Stimulated activated naive CD8-positive, alpha-beta T cell treated with anti-CD3 and anti-CD28 coated beads, Interleukin-15, Interleukin-2, amounts not matched to agents 100 ng/mL and 50 ng/mL, for 24 hours (primary cell): ENCODE measurements around the gene CKMT2.

Experiments used
- H3K27ac Mint-ChIP-seq: one replicate; pipeline ENCODE4 v1.8.0; 2021; ENCODE audit warnings: mild to moderate bottlenecking, mixed read lengths
- H3K27me3 Mint-ChIP-seq: one replicate; pipeline ENCODE4 v1.8.0; 2021; ENCODE audit warnings: mixed read lengths
- H3K36me3 Mint-ChIP-seq: one replicate; pipeline ENCODE4 v1.8.0; 2021; ENCODE audit warnings: low read depth, mixed read lengths
- H3K4me1 Mint-ChIP-seq: one replicate; pipeline ENCODE4 v1.8.0; 2021; ENCODE audit warnings: low read depth, mixed read lengths
- H3K4me3 Mint-ChIP-seq: one replicate; pipeline ENCODE4 v1.8.0; 2021; ENCODE audit warnings: mild to moderate bottlenecking, mixed read lengths
- H3K9me3 Mint-ChIP-seq: one replicate; pipeline ENCODE4 v1.8.0; 2021; ENCODE audit warnings: mixed read lengths

Gene CKMT2

DNA sequence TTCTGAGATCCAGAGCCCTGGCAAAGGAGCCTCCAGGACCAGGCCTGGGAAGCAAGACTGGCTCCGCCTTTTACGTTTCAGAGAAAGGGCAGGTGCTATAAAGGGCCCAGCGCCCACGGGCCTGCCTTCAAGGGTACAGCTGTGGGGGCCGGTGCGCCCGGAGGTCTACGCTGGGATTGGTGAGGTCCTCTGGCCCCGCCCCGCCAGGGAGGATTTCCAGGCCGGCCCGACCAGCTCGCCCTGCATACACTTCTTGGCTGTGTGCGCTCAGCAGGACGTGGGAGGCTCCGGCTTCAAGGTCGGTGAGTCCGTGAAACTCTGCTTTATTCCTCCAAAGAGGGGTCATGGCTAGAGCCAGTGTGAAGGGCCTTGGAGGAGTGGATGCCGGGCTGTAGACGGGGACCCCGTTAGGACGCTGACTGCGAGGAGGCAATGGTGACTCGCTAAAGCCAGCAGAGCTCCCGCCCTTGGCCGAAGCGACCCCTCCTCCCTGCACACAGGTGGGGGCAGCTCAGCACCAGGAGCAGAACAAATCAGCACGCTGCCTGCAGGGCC lies at the start of gene CKMT2:
CKMT2 (plus strand) TSS at position 243 of the 555 bp plus-strand sequence. CDS start 17,811 bp downstream, outside the sequence.
- Mint-ChIP-seq H3K27ac (no peak within 1 kb of the TSS), H3K4me1 (peaks cover 8% of the 10 kb centered on the region), H3K9me3 (no peaks in the 10 kb centered on the region), H3K27me3 (peaks cover 4% of the 10 kb centered on the region), H3K36me3 (peaks cover 4% of the 10 kb centered on the region), H3K4me3 (no peak within 1 kb of the TSS)

- no peaks in the 10 kb centered on the region for H3K9me3 Mint-ChIP-seq
- H3K4me1 Mint-ChIP-seq: peaks cover 11% of the 10 kb centered on the region
- H3K27me3 Mint-ChIP-seq: no peaks in the 10 kb centered on the region
- H3K36me3 Mint-ChIP-seq: no peaks in the 10 kb centered on the region
- H3K4me3 Mint-ChIP-seq: no peak overlapping the region
- H3K27ac Mint-ChIP-seq: peak overlapping the region; percentile 27
Measured at GRCh38 chr5:81183811-81184748, 49.0 kb upstream of the CKMT2 start.

- H3K4me1 Mint-ChIP-seq: peaks cover 11% of the 10 kb centered on the region
- no peaks in the 10 kb centered on the region for H3K36me3 Mint-ChIP-seq
- no peak overlapping the region for H3K27ac Mint-ChIP-seq
- no peaks in the 10 kb centered on the region for H3K27me3 Mint-ChIP-seq
- H3K4me3 Mint-ChIP-seq: no peak overlapping the region
- H3K9me3 Mint-ChIP-seq: no peaks in the 10 kb centered on the region
Measured at GRCh38 chr5:81184749-81185110, 48.4 kb upstream of the CKMT2 start.

GRCh38 chr5:81187885-81188284 lies 45.2 kb upstream of the CKMT2 start:
- Mint-ChIP-seq H3K27me3 (no peaks in the 10 kb centered on the region), H3K4me3 (no peak overlapping the region)

DNA sequence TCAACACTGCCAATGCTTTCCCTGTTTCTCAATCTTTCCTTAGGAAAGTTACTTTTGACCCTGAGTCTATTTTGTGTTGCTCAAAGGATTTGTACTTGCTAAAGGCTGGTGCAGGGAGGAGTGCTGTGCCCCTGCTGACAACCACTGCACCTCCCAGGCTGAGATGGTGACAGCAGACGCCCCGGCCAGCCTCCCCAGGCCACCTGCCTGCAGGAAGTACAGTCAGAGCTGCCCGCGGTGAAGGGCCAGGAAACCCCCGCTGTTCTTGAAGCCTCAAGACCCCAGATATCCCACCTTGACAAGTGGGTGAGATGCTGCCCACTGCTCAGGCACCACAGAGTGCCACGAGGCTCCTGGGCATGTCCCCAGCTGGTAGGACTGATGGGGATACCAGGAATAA lies 44.2 kb upstream of the CKMT2 start:
- H3K27ac Mint-ChIP-seq: no peak overlapping the region
- no peaks in the 10 kb centered on the region for H3K9me3 Mint-ChIP-seq
- no peak overlapping the region for H3K4me3 Mint-ChIP-seq
- H3K4me1 Mint-ChIP-seq: no peaks in the 10 kb centered on the region
- H3K36me3 Mint-ChIP-seq: no peaks in the 10 kb centered on the region
- no peaks in the 10 kb centered on the region for H3K27me3 Mint-ChIP-seq

More at GRCh38 chr5:81187885-81188284, 45.2 kb upstream of the CKMT2 start:
- Mint-ChIP-seq H3K27ac (peak overlapping the region; percentile 56), H3K4me1 (peaks cover 4% of the 10 kb centered on the region), H3K36me3 (no peaks in the 10 kb centered on the region), H3K9me3 (no peaks in the 10 kb centered on the region)

- H3K4me3 Mint-ChIP-seq: no peak overlapping the region
- H3K9me3 Mint-ChIP-seq: no peaks in the 10 kb centered on the region
- no peaks in the 10 kb centered on the region for H3K27me3 Mint-ChIP-seq
- H3K27ac Mint-ChIP-seq: peak overlapping the region; percentile 61
- H3K36me3 Mint-ChIP-seq: no peaks in the 10 kb centered on the region
- H3K4me1 Mint-ChIP-seq: peaks cover 5% of the 10 kb centered on the region
Measured at GRCh38 chr5:81189875-81190498, 43.1 kb upstream of the CKMT2 start.

DNA sequence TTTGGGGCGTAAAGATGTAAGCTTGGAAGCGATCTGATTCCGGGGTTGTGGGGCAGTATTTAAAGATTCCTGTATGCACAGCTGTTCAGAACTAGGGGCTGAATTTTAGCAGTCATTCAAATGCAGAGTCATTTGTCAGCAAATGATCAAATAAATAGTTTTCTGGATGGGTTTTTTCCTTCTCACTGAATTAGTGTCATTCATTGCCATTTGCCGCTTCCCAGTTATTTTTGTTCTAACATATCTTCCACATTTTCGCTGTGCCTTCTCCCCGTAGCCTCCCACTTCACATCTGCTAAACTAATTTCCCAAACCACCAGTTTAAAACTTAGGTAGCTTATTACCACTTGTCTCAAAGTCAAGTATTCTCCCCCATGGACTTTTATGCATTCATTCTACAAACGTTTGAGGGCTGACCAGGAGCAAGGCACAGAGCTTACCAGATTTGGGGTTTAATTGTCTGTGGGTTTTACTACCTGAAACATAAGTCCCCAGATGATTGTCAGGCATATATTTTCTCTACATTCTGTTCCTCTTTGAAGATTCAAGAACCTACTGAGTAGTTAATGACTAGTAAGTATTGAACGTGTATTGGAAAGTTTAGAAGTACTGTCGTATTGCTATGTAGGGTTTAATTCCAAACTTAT lies 41.3 kb upstream of the CKMT2 start:
- Mint-ChIP-seq H3K4me3 (no peak overlapping the region), H3K36me3 (no peaks in the 10 kb centered on the region), H3K4me1 (peaks cover 9% of the 10 kb centered on the region), H3K27me3 (no peaks in the 10 kb centered on the region), H3K9me3 (no peaks in the 10 kb centered on the region), H3K27ac (no peak overlapping the region)

GRCh38 chr5:81192373-81192750 lies 40.8 kb upstream of the CKMT2 start:
- Mint-ChIP-seq H3K4me1 (peaks cover 9% of the 10 kb centered on the region), H3K9me3 (no peaks in the 10 kb centered on the region), H3K27me3 (no peaks in the 10 kb centered on the region), H3K4me3 (no peak overlapping the region), H3K36me3 (no peaks in the 10 kb centered on the region), H3K27ac (no peak overlapping the region)

DNA sequence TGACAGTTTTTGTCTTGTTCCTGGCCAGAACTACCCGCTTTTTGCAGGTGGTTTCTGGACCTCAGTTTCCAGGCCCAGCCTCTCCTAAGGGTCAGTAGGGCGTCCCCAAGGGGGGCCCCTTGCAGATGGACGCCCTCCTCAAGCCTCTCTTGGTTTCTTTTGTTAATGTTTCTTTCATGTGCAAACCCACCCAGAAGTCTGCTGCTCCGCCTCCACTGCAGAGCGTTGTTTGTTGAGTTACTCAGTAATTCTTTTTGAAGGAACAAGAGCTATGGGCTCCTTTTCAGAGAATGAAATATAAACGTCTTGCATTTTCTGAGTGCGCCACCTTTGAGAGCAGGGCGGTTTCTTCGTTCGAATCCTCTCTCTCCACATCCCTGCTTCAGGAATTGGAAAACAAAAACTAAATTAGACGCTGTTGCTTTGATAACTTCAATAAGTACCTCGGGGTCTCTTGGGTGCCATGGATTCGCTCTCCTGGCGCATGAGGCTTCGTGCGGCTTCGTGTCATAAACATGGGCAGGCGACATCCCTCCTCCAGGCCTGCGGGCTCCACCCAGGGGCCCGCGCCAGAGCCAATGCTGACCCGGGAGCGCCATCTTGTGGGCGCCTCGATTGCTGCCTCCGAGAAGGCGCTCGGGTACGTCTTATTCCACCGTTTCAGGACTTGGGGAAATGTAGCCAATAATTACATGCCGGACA lies 38.3 kb upstream of the CKMT2 start:
- Mint-ChIP-seq H3K36me3 (no peaks in the 10 kb centered on the region), H3K27me3 (no peaks in the 10 kb centered on the region), H3K27ac (peak overlapping the region; percentile 74), H3K9me3 (no peaks in the 10 kb centered on the region), H3K4me1 (peaks cover 9% of the 10 kb centered on the region), H3K4me3 (no peak overlapping the region)

GRCh38 chr5:81195335-81195929 lies 37.7 kb upstream of the CKMT2 start:
- no peak overlapping the region for H3K4me3 Mint-ChIP-seq
- H3K27ac Mint-ChIP-seq: no peak overlapping the region
- H3K27me3 Mint-ChIP-seq: no peaks in the 10 kb centered on the region
- peaks cover 9% of the 10 kb centered on the region for H3K4me1 Mint-ChIP-seq
- no peaks in the 10 kb centered on the region for H3K36me3 Mint-ChIP-seq
- no peaks in the 10 kb centered on the region for H3K9me3 Mint-ChIP-seq

GRCh38 chr5:81202655-81203054 lies 30.5 kb upstream of the CKMT2 start:
- no peaks in the 10 kb centered on the region for H3K27me3 Mint-ChIP-seq
- H3K4me1 Mint-ChIP-seq: no peaks in the 10 kb centered on the region
- no peak overlapping the region for H3K27ac Mint-ChIP-seq
- H3K36me3 Mint-ChIP-seq: peaks cover 3% of the 10 kb centered on the region
- no peaks in the 10 kb centered on the region for H3K9me3 Mint-ChIP-seq
- H3K4me3 Mint-ChIP-seq: no peak overlapping the region

DNA sequence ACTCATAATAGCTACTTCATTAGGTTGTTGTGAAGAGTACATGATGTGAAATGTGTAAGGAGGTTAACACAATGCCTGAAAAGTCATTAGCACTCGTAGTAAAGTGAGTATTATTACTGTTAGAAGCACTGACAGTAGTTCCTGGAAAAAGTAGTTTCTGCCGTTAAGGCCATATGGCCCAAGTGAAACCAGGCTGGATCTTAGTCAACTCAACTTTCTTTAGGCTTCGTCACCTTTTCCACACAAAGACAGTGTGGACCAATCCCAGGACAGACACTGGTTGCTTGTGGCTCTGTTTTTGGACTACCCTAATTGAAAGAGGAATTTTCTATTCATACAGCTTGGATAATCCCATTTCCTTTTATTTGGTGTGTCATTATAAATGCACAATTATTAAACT lies 29.4 kb upstream of the CKMT2 start:
- Mint-ChIP-seq H3K27me3 (no peaks in the 10 kb centered on the region), H3K27ac (no peak overlapping the region), H3K36me3 (peaks cover 7% of the 10 kb centered on the region), H3K9me3 (no peaks in the 10 kb centered on the region), H3K4me1 (no peaks in the 10 kb centered on the region), H3K4me3 (no peak overlapping the region)

DNA sequence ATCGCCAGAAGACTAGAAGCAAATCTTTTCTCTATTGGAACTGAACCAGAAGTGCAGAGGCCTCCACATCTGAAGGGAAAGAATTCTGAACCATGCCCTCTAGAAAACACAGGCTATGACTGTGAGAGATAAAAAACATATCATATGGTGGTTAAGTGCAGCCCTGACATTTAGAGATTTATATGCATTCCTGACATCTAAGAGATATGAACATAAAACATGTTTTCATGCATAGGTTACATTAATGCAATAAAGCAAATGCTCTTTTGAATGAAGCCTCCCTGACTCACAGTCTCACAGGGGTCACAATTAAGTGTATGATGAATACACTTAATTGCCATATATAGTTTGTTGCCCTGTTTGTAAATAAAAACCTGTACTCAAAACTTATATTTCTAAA lies 28.9 kb upstream of the CKMT2 start:
- Mint-ChIP-seq H3K4me1 (peaks cover 2% of the 10 kb centered on the region), H3K9me3 (no peaks in the 10 kb centered on the region), H3K27me3 (no peaks in the 10 kb centered on the region), H3K4me3 (no peak overlapping the region), H3K27ac (no peak overlapping the region), H3K36me3 (peaks cover 7% of the 10 kb centered on the region)

DNA sequence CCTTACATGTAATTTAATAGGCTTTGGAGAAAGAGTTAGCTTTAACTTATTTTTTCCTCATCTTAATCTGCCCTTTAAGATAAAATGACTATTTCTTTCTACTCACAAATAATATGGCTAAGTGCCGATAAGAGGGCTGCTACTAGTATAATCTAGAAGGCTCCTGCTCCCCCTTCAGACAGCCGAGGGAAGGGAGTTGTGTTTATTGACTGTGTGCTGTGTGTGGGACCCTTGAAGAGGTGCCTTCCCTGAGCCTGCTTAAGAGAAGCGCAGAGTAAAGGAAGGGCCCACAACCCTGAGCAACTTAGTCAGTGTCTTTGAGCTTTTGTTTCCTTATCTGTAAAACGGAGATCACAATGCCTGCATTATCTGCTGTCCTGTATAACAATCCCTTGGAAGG lies 28.1 kb upstream of the CKMT2 start:
- Mint-ChIP-seq H3K36me3 (peaks cover 7% of the 10 kb centered on the region), H3K27me3 (no peaks in the 10 kb centered on the region), H3K27ac (no peak overlapping the region), H3K4me1 (peaks cover 10% of the 10 kb centered on the region), H3K9me3 (no peaks in the 10 kb centered on the region), H3K4me3 (no peak overlapping the region)
